HL-60 (cell line): ENCODE measurements around the gene SF3B1.
"Not testable (repeated sequence)": the region's sequence is repeated elsewhere in the genome, so short reads cannot be mapped to it uniquely, and the experiment has no call there.

Experiments
- CTCF ChIP-seq: IDR thresholded peaks from one replicate; pipeline ENCODE4 v1.5.1; 2011; ENCODE audit warnings: low read length, control low read depth, inconsistent platforms; ENCODE audit not compliant: insufficient read depth
- POLR2AphosphoS5 ChIP-seq: IDR thresholded peaks from 2 replicates; pipeline ENCODE4 v1.6.1; 2012; ENCODE audit warnings: low read depth

DNA sequence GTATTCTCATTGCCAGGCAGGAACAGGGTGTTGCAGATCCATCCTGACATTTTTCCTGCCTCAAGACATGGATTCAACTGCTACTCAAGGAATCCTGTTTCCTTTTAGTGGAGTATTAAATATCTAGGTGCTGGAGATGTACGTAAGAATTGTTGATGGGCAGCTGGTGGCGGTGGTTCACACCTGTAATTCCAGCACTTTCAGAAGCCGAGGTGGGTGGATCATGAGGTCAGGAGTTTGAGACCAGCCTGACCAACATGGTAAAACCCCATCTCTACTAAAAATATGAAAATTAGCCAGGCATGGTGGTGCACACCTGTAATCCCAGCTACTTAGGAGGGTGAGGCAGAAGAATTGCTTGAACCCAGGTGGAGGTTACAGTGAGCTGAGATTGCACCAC, 49.4 kb upstream of the SF3B1 start:
- TF ChIP-seq CTCF, POLR2AphosphoS5: not testable (repeated sequence)
